Middle frontal gyrus (tissue), 1 donor: ENCODE data around the gene FAM240B.

Experiments
- DNase-seq: peaks from one replicate; pipeline ENCODE4 v3.0.0-alpha.2; 2015; ENCODE audit warnings: low spot score; ENCODE audit errors: extremely low spot score

The FAM240B gene

GRCh38 chr9:38700695-38701094 is 19.2 kb downstream of the FAM240B start:
- DNase-seq, result no peak

- DNase-seq, result no peak
Observed at GRCh38 chr9:38699337-38699736, 20.6 kb downstream of the FAM240B start.

DNA sequence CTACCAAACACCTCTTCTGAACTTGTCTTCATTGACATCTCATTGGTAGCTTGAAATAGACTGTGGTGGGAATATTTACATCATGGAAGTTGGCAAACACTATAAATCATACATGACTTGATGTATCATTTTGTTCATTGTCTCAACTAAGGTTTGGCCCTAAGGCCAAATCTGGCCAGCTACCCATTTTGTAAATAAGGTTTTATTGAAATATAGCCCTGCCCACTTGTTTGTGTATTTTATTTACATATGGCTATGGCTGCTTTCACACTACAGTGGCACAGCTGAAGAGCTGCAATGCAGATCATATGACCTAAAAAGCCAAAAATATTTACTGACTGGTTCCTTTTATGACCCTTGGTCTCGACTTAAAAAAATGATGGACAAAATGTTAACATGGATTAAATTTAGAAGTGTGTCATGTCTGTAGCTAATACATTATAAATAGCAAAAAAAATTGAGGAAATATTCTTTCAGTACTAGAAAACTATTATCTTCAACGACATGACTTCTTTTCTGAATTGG is 22.1 kb downstream of the FAM240B start:
- DNase-seq, result no peak

- DNase-seq, result no peak
Observed at GRCh38 chr9:38696999-38697398, 22.9 kb downstream of the FAM240B start.

GRCh38 chr9:38694676-38695075 is 25.3 kb downstream of the FAM240B start:
- peak; percentile 39 for DNase-seq

DNA sequence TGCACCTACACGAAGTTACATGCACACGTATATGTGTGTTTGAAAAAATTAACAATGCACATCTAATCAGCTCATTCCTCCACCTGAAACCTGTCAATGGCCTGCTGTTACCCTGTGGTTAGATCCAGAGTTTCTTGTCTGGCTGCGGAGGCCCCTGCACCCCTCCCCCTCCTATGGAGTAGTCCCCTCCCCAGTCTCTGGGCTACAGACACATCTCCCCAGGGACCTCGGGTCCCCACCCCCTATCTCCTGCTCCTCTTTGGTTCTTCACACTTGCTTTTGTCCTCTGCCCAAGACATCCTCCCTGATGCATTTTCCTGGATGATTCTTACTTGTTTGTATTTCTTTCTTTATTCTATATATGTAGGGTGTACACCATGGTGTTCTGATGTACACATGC is 27.2 kb downstream of the FAM240B start:
- no peak for DNase-seq

- no peak for DNase-seq
Observed at GRCh38 chr9:38690574-38690973, 29.4 kb downstream of the FAM240B start.

DNA sequence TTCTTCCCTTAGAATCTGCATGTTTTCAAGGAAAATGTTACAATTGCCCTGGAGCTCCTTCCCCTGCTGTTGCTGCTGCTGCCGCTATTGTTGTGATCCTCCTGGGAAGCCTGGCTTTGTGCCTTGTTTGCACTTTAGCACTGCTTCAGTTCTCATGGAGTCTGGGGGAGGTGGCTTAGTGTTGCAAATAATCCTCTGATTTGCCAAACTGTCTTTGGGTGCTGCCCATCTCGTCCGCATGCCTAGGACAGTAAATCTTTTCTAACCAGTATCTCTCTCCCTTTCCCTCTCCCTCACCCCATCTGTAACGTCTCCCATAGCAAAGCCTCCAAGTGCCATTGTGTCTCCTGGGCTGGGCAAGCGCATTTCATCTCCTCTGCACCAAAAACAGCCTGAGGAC is 30.3 kb downstream of the FAM240B start:
- DNase-seq, result no peak

DNA sequence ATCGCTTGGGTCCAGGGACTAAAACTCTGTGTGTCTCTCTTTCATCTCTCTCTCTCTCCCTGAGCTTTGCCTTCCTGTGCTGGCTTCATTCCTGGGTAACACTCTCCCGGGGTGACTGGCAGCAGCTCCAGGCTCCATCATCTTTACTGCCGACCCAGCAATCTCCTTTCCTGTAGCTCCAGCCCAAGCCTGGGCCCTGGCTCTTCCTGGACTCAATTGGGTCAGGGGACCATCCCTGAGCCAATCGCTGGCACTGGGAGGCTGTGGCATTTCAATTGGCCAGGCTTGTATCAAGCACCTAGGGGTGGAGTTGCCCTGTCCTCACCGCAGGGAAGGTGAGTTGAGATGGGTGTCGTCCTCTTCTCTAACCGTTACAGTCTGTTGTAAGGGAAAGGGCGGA is 31.9 kb downstream of the FAM240B start:
- DNase-seq, result no peak

- DNase-seq, result no peak
Observed at GRCh38 chr9:38687389-38687842, 32.5 kb downstream of the FAM240B start.

GRCh38 chr9:38686933-38687332 is 33.0 kb downstream of the FAM240B start:
- no peak for DNase-seq

- DNase-seq, result peak; percentile 51
Observed at GRCh38 chr9:38685535-38685934, 34.4 kb downstream of the FAM240B start.

DNA sequence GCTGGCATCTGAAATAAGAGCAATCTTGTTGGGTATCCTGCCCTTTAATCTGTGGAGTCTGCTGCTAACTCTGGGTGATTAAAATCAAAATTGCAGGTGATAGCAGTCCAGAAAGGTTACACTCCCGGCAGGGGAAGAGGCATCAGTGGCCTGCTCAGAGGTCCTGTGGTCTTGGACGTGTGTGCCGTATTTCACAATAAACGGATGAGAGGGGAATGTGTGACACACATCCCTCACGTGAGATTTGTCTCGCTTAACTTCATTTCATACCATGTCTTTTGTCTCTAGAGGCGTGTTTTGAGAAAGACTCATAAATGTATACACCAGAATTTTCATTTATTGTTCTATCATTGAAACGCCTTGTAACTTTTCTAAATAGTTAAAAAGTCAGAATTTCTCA is 36.6 kb downstream of the FAM240B start:
- DNase-seq, result no peak

GRCh38 chr9:38682713-38683112 is 37.2 kb downstream of the FAM240B start:
- DNase-seq, result no peak

- no peak for DNase-seq
Observed at GRCh38 chr9:38681747-38682227, 38.1 kb downstream of the FAM240B start.

- DNase-seq, result no peak
Observed at GRCh38 chr9:38680837-38681445, 39.0 kb downstream of the FAM240B start.

DNA sequence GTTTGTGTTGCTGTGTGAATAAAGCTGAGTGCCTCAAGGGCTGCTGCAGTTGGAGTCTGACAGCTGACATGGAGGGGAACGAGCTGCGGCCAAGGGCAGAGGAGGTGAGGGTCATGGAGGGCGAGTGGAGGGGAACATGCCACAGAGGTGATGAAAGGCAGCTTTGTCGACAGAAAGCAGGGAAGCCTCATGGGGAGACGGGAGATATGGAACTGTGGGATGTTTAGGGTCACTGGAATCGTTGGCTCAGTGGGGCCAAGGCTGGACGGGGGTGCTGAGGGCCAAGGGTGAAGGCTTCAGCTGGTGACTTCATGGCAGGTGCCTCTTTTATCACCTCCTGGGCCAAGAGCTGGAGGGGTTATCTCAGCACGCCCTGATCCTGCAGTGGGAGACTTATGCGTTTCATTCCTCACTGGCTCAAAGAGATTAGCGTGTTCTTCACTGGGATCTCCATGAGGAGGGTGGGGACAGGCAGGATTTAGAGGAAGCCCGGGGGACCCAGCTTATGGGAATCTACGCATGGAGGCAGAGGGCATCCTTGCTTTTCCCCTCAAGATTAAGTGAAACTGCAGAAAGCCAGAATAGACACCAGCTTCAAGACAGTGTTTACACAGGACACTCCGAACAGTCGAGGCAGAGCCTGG is 42.2 kb downstream of the FAM240B start:
- DNase-seq, result no peak

DNA sequence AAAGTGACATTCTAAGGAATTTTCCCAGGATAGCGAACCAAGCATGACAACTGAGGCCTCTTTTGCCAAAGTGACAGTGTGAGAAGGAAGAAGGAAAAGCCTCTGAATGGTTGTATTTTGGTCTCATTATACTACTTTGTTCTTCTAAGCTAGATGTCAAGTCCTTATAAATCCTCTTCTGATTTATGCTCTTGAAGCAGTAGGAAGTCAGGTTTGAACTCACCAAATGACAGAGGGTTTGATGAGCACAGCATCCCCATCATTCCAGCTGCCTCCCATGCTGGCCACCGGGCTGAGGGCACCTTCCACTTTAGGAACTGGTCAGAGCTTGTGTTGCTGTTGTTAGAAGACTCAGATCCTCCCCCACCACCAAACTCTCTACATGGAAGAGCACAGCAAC is 44.1 kb downstream of the FAM240B start:
- no peak for DNase-seq

GRCh38 chr9:38675211-38675610 is 44.7 kb downstream of the FAM240B start:
- DNase-seq, result no peak

GRCh38 chr9:38673399-38674193 is 46.3 kb downstream of the FAM240B start:
- no peak for DNase-seq

DNA sequence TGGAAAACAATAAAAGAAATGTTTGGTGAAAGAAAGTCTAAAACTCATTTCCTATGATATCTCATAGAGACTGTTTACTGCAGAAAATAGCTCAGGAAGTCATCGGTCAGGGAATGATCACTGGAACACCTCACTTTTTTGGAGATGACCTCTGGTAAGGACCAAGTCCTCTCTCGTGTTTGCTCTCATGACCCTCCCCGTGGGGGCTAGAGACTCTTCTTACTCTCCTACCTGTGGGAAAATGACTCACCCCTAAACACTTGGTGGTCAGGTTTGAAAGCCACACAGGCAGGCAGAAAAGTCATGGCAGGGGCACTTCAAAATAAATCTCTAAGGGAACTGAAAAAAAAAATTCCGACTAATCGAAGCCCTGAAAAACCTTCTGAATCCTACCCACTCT is 48.2 kb downstream of the FAM240B start:
- no peak for DNase-seq

- no peak for DNase-seq
Observed at GRCh38 chr9:38671372-38671731, 48.6 kb downstream of the FAM240B start.
